ENCODE results near the gene ZNF436. TPM values are rescaled to one million over a fixed set of nuclear protein-coding genes. Genes with fewer than 3 reads are reported as not detected.

Gene ZNF436
- total RNA-seq, 2 experiments from 2014 or later: 3.7 to 4.0 TPM

DNA sequence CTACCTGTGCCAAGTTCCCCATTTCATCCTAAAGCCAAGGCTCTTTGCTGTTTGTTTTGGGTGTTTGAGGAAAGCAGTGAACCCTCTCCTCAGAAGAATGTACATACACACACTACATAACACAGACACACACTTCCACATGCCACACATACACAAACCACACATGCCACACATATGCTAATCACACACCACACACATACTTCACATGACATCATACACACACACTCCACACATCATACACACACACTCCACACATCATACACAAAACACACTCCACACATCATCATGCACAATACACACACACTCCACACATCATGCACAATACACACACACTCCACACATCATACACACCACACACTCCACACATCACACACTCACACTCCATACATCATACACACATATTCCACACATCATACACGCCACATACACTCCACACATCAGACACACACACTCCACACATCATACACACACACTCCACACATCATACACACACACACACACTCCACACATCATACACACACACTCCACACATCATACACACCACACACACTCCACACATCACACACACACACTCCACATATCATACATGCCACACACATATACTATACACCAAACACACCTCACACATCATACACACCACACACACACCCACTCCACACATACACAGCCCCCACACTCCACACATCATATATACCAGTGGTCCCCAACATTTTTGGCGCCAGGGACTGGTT is 22.7 kb upstream of the ZNF436 start:
- Histone ChIP-seq H3K27me3 (ENCODE audit: control insufficient read depth in 1 of 2, insufficient read depth in 2 of 2, low read length in 2 of 2) (no peaks in the 10 kb centered on the region), H3K4me3 (ENCODE audit: low read length) (no peak overlapping the region), H3K36me3 (ENCODE audit: insufficient read depth, low read length) (no peaks in the 10 kb centered on the region), H3K27ac (ENCODE audit: low read depth in 1 of 2, low read length in 2 of 2) (no peak overlapping the region), H3K9me3 (ENCODE audit: control insufficient read depth in 1 of 2, insufficient read depth in 1 of 2, low read length in 2 of 2) (no peaks in the 10 kb centered on the region), H3K4me1 (ENCODE audit: insufficient read depth, low read length) (no peaks in the 10 kb centered on the region)
- CTCF ChIA-PET: no interaction called here
- Mint-ChIP-seq H3K4me1 (ENCODE audit: low read depth) (no peaks in the 10 kb centered on the region), H3K9me3 (no peaks in the 10 kb centered on the region), H3K4me3 (no peak overlapping the region), H3K36me3 (ENCODE audit: low read depth) (peaks cover 36% of the 10 kb centered on the region), H3K27me3 (no peaks in the 10 kb centered on the region), H3K27ac (no peak overlapping the region)
- DNase-seq: no peak
- POLR2A ChIA-PET: no interaction called here
- ATAC-seq (ENCODE audit: poor library complexity): no peak
- intact Hi-C loops (cut with DNase I, micrococcal nuclease): no loop called here
- TF ChIP-seq, protein P1, sequence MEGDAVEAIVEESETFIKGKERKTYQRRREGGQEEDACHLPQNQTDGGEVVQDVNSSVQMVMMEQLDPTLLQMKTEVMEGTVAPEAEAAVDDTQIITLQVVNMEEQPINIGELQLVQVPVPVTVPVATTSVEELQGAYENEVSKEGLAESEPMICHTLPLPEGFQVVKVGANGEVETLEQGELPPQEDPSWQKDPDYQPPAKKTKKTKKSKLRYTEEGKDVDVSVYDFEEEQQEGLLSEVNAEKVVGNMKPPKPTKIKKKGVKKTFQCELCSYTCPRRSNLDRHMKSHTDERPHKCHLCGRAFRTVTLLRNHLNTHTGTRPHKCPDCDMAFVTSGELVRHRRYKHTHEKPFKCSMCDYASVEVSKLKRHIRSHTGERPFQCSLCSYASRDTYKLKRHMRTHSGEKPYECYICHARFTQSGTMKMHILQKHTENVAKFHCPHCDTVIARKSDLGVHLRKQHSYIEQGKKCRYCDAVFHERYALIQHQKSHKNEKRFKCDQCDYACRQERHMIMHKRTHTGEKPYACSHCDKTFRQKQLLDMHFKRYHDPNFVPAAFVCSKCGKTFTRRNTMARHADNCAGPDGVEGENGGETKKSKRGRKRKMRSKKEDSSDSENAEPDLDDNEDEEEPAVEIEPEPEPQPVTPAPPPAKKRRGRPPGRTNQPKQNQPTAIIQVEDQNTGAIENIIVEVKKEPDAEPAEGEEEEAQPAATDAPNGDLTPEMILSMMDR (IDR thresholded peaks at IDR 0.05): no peak

DNA sequence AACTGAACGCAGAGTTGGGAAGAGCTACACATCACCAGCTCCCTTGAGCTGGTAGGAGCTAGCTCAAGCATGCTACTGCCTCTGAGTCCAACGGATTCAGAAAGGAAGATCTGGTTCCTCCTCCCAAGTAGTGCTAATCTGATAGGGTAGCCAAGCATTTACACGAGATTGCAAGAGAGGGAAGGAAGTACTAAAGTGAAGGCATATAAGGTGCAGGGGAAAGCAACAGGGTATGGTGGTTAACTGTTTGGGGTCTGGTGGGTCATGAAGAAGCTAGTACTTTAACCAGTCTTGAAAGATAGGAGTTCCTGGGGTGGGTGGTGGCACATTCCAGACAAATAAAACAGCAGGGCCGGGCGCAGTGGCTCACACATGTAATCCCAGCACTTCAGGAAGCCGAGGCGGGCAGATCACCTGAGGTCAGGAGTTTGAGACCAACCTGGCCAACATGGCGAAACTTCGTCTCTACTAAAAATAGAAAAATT is 20.2 kb upstream of the ZNF436 start:
- Histone ChIP-seq H3K27me3 (ENCODE audit: control insufficient read depth in 1 of 2, insufficient read depth in 2 of 2, low read length in 2 of 2) (no peaks in the 10 kb centered on the region), H3K9me3 (ENCODE audit: control insufficient read depth in 1 of 2, insufficient read depth in 1 of 2, low read length in 2 of 2) (no peaks in the 10 kb centered on the region), H3K4me3 (ENCODE audit: low read length) (no peak overlapping the region), H3K4me1 (ENCODE audit: insufficient read depth, low read length) (no peaks in the 10 kb centered on the region), H3K36me3 (ENCODE audit: insufficient read depth, low read length) (no peaks in the 10 kb centered on the region), H3K27ac (ENCODE audit: low read depth in 1 of 2, low read length in 2 of 2) (no peak overlapping the region)
- TF ChIP-seq, protein P1 (IDR thresholded peaks at IDR 0.05): no peak
- Mint-ChIP-seq H3K9me3 (no peaks in the 10 kb centered on the region), H3K4me3 (no peak overlapping the region), H3K27me3 (no peaks in the 10 kb centered on the region), H3K27ac (no peak overlapping the region), H3K36me3 (ENCODE audit: low read depth) (peaks cover 21% of the 10 kb centered on the region), H3K4me1 (ENCODE audit: low read depth) (no peaks in the 10 kb centered on the region)
- ATAC-seq (ENCODE audit: poor library complexity): no peak
- ChIA-PET CTCF (no interaction called here), POLR2A (interaction anchor here (1.2 kb wide), 1 partner anchor 22 kb away, joined by 3 read pairs; no protein-coding TSS in a partner anchor)
- DNase-seq: no peak
- intact Hi-C loops (cut with DNase I, micrococcal nuclease): no loop called here

DNA sequence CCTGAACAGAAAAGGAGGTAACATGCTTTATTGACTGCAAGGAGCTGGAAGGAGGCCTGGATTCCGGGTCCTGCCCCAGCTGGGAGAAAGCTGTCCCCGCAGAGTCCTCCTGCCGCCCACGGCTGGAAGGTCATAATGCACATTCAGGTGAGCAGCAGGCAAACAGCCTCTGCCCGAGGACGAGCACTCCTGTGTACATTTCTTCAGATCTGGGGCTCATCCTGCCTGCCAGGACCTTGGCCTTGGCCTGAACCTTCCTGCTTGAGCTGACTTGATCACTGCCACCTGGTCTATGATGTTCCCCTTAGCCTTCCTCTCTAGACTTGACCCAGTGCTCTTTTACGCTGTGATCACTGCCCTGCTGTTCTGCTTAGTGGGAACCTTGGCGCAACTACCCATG is 17.9 kb upstream of the ZNF436 start:
- Histone ChIP-seq H3K27me3 (ENCODE audit: control insufficient read depth in 1 of 2, insufficient read depth in 2 of 2, low read length in 2 of 2) (no peaks in the 10 kb centered on the region), H3K9me3 (ENCODE audit: control insufficient read depth in 1 of 2, insufficient read depth in 1 of 2, low read length in 2 of 2) (no peaks in the 10 kb centered on the region), H3K4me3 (ENCODE audit: low read length) (no peak overlapping the region), H3K27ac (ENCODE audit: low read depth in 1 of 2, low read length in 2 of 2) (no peak overlapping the region), H3K4me1 (ENCODE audit: insufficient read depth, low read length) (no peaks in the 10 kb centered on the region), H3K36me3 (ENCODE audit: insufficient read depth, low read length) (peaks cover 4% of the 10 kb centered on the region)
- no peak for DNase-seq
- Mint-ChIP-seq H3K36me3 (ENCODE audit: low read depth) (peaks cover 29% of the 10 kb centered on the region), H3K27me3 (no peaks in the 10 kb centered on the region), H3K4me3 (no peak overlapping the region), H3K4me1 (ENCODE audit: low read depth) (no peaks in the 10 kb centered on the region), H3K9me3 (no peaks in the 10 kb centered on the region), H3K27ac (no peak overlapping the region)
- ChIA-PET CTCF (interaction anchor here (0.7 kb wide), 1 partner anchor 17 kb away, joined by 3 read pairs; no protein-coding TSS in a partner anchor), POLR2A (interaction anchor here (1.2 kb wide), 1 partner anchor 35 kb away, joined by 5 read pairs; no protein-coding TSS in a partner anchor)
- no peak for ATAC-seq (ENCODE audit: poor library complexity)
- TF ChIP-seq, protein P1 (IDR thresholded peaks at IDR 0.05): no peak
- intact Hi-C loops (cut with DNase I, micrococcal nuclease): no loop called here

All from CD4-positive, alpha-beta T cell (primary cell).